GM18867 (cell line): ENCODE measurements around the gene PPP2R5C.
"Not testable (repeated sequence)": the region's sequence is repeated elsewhere in the genome, so short reads cannot be mapped to it uniquely, and the experiment has no call there.

Experiments used
- ATAC-seq: cut with Tn5 transposase; IDR thresholded peaks from one replicate; pipeline ENCODE4 v1.9.1; 2021; ENCODE audit warnings: mild to moderate bottlenecking, moderate library complexity; ENCODE audit not compliant: unreplicated experiment

PPP2R5C gene

DNA sequence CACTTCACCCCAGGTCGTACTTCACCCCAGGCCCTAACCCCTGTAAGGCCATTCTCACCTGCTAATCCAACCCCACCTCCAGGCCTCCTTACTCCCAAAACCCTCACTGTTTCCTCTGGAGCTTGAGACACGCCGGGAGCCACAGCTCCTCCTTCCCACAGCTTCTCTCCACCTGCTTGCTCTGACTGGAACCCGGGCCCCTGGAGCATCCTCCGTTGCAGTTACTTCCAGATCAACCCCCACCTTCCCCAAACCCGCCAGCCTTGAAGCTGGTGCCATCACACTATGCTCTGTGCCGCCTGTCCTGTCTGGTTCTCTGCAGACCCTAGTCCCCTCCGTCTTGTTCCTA, 34.6 kb upstream of the PPP2R5C start:
- ATAC-seq = no peak

DNA sequence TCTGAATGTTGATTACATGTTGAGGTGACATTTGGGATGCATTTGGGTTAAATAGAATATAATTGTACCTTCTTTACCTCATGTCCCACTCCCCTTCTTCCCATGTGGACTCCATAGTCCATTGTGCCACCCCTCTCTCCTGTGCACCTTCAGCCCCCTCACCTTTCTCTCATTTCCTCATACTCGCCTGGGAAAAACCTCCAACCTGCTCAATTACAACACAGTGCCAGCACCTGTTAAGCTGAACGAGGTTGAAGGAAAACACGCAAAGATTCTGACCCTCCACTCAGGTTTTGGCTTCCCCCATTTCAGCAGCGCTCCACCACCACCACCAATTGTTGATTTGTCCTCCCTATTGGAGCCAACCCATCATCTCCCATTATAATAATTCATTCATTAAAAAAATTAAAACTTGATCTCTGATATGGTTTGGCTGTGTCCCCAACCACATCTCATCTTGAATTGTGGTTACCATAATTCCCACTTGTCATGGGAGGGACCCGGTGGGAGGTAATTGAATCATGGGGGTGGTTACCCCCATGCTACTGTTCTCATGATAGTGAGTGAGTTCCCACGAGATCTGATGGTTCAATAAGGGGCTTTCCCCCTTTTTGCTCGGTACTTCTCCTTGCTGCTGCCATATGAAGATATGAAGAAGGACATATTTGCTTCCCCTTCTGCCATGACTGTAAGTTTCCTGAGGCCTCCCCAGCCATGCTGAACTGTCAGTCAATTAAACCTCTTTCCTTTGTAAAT, 33.7 kb upstream of the PPP2R5C start:
- no peak for ATAC-seq

DNA sequence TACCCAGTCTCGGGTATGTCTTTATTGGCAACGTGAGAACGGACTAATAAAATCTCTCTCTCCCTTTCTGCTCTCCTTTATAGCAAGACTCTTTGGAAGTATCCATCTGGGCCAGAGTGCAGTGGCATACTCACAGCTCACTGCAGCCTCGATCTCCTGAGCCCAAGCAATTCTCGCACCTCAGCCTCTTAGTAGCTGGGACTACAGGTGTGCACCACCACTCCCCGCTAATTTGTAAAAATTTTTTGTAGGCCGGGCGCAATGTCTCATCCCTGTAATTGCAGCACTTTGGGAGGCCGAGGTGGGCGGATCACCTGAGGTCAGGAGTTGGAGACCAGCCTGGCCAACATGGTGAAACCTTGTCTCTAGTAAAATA, 33.2 kb upstream of the PPP2R5C start:
- ATAC-seq = no peak

DNA sequence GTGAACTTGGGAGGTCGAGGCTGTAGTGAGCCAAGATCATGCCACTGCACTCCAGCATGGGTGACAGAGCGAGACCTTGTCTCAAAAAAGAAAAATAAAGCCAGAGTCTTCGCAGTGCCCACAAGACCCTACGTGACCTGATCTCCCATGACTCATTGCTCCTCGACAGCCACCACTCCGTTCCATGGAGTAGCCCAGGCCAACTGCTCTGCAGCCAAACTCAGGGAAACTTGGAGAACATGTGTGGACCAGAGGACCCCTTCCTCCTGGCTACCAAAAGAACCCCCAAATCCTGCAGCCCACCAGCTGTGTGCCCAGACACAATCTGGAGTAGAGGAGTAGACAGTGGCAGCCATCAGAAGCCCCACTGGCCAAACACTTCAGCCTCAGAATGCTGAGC, 32.1 kb upstream of the PPP2R5C start:
- no peak for ATAC-seq

DNA sequence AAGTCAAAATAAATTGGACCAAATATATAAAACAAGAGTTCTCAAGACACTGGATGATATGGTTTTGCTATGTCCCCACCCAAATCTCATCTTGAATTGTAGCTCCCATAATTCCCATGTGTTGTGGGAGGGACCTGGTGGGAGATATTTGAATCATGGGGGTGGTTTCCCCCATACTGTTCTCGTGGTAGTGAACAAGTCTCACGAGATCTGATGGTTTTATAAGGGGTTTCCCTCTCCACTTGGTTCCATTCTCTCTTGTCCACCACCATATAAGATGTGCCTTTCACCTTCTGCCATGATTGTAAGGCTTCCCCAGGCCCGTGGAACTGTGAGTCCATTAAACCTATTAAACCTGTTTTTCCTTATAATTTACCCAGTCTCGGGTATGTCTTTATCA, 31.4 kb upstream of the PPP2R5C start:
- ATAC-seq = not testable (repeated sequence)

DNA sequence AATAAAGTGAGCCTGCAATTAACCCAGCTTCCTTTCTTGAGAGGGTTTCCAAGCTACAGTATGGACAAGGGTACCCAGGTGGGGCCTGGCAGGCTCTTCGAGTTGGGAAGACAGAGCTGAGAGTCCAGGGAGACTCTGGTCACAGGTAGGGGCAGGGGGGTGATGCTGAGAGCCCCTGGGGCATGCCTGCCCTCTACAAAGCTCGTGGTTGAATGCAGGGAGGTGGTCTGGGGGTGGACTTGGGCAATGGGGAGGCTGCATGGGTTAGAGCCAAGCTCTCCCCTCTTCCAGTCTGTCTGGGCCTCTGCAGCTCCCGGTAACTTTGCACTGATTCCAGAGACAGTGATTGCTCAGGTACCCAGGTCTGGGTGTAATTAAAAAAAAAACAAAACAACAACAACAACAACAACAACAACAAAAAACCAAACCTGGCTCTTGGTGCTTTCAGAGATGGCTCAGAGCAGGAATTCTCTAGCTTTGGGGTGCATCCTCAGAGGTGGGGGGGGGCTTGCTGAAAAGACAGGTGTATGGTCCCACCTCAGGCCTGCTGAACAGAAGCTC, 30.8 kb upstream of the PPP2R5C start:
- ATAC-seq = no peak

DNA sequence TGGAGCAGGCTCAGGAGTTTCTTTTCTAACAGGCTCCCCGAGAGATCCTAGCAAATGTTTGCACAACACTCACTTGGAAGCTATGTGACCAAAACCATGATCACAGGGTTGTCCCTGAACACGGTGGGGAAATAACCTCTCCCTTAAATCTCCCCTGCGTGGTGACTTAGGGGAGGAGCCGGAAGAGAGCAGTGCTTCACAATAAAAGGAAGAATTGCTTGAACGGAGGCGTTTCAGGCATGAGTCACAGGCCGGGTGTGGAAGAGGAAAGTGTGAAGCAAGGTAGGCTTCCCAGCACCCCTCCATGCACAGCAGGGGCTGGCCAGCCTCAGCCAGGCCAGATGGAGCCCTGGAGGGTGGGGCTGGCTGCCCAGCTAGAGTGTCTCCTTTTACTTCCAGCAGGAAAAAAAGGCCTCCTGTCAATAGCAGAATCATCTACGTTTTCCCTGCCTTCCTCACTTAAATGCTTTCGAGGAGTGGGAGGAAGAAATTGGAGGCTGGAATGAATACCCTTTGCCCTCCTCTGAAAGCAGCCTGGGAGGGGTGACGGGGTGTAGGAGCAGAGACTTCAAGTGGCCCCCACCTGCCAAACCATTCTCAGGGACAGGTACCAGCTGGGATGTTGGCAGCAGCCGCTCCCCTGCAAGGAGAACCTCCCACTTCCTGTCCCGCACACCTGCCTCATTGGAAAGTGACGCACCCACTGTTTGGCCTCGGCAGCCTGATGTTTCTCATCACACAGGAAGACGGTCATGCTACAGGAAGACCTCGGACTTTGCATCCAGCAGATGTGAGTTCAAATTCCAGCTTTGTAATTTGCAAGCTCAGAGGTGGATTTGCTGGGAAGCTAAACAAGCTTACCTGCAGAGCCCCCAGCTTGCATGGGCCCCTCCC, 30.1 kb upstream of the PPP2R5C start:
- ATAC-seq = peak; percentile 70

DNA sequence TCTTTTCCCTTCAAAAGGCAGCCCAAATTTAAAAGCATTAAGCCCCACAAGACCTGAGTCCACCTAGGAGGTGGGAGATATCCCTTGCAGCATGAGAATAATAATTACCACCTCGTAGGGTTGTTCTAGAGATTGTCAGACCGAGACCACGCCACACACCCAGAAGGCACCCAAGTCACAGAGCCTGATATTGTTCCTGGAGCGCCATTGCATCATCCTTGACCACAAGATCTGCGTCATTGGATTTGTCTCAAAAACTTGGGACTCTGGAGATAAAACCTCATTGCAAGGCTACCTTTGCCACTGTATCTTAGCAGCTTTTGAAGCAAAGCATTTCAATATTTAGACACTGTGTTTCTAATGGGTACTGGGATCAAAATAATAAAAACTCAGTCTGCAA, 29.4 kb upstream of the PPP2R5C start:
- ATAC-seq = no peak

DNA sequence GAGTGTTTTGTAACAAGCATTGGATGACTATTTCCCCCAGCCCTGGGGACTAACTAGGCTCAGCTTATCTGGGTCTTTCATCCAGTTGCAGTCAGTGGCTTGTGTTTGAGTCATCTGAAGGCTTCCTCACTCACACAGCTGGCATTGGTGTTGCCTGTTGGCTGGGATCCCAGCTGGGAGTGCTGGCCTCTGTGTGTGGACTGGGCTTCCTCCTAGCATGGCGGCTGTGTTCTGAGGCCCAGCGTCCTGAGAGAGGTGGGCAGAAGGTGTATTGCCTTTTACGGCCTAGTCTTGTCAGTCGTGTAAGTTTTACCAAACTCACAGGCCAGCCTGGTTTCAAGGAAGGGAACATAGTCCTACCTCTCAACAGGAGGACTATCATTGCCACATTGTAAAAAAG, 28.3 kb upstream of the PPP2R5C start:
- no peak for ATAC-seq

DNA sequence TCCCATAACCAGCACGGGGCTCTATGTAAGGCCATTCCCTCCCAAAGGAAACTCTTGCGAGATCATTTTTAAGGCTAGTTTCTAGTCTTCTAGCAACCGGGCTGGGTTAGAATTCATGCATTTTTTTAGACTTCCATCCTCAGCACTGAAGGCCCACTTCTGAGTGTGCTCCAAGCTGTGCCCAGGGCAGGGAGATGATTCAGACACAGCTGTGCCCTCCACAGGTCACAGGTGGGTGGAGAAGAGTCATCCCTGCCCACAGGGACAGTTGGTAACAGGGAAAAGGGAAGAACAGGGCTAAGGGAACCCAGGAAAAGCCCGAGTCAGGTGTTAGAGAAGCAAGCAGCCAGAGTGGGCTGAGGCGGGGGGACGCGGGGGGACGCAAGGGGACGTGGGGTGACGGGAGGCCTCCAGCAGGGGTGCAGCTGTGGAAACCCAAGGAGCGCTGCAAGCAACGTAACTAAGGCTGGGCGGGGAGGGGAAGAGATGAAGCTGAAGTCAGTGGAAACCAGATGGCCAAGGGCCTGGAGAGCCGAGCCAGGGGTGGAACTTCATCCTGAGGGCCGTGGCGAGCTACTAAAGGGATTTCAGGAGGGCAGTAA, 27.2 kb upstream of the PPP2R5C start:
- no peak for ATAC-seq

DNA sequence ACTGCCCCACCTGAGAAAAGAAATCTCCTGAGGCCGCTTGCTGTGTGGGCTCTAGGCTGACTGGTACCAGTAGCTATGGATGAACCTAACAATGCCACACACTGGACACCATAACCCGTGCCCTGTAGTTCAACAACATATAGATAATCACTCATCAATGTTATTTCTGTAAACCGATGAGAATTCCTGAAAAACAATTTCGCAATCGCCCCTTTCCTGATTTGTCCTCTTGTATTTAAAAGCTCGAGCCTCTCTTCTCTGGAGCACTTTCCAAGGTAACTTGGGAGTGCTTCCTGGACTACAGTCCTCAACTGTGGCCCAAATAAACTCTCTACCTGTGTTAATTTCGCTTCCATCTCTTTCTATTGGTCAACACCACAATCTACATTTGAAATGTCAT, 26.1 kb upstream of the PPP2R5C start:
- no peak for ATAC-seq

DNA sequence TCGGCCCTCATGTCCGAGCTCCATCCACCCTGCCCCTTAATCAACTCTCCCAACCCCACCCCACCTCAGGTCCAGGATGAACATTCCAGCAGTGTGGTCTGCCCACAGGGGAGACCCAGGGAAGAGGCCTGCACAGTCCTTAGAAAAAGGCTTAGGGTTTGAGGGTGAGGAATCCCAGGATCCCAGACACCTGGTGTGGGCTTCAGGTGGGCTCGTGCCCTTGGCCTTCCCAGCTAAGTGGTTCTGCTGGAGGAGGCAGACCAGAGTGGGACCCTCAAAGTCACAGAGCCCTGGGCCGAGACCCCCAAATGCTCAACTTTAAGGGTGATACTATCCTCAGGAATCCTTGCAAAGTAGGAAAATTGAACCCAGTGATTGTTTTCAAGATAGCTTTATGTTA, 25.4 kb upstream of the PPP2R5C start:
- no peak for ATAC-seq

DNA sequence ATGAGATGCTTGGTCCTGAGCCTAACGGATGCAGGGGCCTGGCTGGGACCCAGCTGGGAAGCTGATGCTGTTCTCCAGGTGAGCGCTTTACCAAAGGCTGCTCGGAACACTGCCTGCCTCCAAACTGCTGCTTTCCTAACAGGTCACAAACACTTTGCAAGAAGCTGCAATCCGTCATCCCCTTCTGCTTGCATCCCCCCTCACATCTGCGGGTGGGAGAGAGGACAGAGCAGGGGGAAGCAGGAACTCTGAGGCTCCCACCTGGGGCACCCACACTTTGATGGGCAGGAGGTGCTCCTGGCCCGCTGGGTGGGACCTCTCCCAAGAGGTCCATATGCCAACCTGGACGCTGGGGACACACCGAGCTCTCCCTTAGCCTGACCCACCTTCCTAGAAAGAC, 24.9 kb upstream of the PPP2R5C start:
- ATAC-seq = no peak

DNA sequence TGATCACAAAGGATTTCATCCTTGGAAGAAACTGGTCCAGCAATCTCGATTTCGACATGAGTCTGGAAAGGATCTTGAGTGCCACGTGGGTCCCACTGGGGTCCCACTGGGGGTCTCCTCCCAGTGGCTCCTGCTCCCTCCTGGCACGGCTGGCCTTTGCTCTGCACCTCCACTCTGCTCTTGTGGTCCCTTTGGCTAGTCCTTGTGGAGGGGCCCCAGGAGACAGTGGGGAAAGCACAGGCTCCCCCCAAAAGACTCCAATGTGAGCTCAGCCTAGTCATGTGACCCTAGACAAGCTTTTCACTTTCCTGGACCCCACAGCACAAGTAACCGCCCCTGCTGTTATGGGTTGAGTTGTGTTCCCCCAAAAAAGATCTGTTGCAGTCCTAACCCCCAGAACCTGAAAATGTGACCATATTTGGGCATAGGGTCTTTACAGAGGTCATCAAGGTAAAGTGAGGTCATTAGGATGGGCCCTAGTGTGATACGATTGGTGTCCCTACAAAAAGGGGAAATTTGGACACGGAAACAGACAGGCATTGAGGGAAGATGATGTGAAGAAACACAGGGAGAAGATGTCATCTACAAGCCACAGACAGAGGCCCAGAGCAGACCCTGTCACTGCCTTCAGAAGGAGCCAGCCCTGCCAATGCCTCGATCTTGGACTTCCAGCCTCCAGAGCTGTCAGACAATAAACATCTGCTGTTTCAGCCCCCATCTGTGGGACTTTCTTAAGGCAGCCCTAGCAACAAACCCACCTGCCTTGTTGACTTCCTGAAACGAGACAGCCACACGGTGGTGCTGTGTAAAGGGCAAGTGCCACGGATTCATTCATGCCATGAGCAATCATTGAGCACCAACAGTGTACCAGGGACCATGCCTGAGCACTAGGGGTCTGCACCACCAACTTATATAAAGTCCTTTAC, 23.8 kb upstream of the PPP2R5C start:
- ATAC-seq = no peak

DNA sequence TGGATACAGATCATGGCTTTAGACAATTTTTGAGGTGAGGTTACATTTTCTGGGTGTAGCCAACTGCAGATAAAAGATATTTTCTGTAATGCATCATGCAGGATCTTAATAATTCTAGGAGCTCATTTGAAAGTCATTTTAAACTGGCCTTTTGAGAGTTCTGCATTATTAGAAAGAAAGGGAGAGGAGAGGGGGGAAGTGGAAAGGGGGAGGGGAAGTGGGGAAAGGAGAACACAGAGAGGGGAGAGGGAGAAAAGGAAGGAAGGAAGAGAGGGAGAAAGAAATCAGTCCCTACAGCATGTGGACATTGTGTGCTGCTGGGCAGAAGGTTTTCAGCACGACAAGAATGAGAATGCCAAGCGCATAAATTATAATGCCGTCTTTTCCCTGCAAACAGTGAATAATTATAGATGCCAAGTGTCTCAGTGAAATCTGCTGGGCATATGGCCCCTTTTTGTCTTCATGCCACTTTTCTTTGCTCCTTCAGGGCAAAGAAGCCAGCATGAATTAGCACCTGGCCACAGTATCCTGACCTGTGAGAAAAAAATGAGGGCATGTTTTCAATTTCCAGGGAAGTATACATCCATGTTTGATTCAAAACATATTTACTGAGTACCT, 22.7 kb upstream of the PPP2R5C start:
- no peak for ATAC-seq

DNA sequence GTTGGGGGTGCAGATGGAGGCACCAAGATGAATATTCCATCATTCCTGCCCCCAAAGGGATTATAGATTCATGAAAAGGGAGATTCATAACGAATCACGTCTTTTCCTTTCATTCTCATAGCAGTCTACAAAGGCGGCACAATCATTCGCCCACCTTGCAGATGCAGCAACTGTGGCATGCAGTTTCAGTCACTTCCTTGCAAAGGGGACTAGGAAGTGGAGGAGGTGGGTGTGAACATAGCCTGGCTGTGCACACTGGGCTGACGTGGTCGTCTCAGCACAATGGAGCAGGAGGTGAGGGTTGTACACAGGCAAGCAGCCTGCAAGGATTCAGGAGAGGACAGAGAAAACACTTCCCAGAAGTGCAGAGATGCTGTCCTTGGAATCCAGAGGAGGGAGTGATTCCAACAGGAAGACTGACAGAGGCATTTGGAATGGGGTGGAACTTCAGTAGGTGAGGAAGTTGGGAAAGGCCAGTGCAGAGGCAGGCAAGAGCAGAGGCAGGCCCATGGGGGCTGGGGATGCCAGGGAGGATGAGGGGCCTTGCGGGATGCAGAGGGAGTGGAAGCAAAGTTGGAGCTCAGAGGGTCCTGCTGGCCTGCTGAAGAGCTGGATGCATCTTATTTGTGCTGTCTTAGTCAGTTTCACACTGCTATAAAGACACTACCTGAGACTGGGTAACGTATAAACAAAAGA, 21.9 kb upstream of the PPP2R5C start:
- ATAC-seq = no peak

DNA sequence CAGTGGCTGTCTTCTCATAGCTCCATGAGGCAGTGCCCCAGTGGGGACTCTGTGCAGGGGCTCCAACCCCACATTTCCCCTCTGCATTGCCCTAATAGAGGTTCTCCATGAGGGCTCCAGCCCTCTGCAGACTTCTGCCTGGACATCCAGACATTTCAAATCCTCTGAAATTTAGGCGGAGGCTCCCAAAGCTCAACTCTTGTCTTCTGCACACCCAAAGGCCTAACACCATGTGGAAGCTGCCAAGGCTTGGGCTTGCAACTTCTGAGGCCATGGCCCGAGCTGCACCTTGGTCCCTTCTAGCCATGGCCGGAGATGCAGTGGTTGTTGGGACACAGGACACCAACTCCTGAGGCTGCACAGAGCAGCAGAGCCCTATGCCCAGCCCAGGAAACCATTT, 20.5 kb upstream of the PPP2R5C start:
- no peak for ATAC-seq

DNA sequence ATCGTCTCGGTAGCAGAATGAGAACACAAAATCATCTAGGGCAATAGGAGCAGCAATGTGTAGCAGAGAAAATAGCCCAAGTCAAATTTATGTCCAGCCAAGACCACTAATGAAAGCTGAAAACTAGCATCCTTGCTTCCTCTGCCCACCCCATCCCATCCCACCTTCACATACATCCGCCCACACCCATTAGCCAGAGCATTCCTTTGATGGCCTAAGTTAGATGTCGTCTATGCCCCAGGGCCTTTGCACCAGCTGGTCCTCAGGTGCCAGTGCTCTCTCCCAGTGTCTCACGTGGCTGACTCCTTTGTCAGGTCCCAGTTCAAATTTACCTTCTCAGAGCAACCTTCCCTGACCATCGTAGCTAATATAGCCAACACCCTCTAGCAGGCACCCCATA, 17.8 kb upstream of the PPP2R5C start:
- no peak for ATAC-seq

DNA sequence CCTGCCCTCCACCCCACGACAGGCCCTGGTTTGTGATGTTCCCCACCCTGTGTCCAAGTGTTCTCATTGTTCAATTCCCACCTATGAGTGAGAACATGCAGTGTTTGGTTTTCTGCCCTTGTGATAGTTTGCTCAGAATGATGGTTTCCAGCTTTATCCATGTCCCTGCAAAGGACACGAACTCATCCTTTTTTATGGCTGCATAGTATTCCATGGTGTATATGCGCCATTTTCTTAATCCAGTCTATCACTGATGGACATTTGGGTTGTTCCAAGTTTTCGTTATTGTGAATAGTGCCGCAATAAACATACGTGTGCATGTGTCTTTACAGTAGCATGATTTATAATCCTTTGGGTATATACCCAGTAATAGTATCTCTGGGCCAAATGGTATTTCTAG, 17.1 kb upstream of the PPP2R5C start:
- ATAC-seq = not testable (repeated sequence)

DNA sequence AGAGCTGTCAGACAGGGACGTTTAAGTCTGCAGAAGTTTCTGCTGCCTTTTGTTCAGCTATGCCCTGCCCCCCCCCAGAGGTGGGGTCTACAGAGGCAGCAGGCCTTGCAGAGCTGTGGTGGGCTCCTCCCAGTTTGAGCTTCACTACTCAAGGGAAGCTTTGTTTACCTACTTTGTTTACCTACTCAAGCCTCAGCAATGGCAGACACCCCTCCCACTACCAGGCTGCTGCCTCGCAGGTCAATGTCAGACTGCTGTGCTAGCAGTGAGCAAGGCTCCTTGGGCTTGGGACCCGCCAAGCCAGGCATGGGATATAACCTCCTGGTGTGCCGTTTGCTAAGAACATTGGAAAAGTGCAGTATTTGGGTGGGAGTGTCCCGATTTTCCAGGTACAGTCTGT, 11.8 kb upstream of the PPP2R5C start:
- not testable (repeated sequence) for ATAC-seq
